H1 (cell line): ENCODE data around the gene CBX4. TPM values are rescaled to one million over a fixed set of nuclear protein-coding genes. Genes with fewer than 3 reads are reported as not detected.

Source experiments
- CTCF ChIA-PET: fragments of 300-600 bp; sonication (Branson Sonifier 250); formaldehyde crosslinking; loops from one replicate; lab custom pipeline; 2021; ENCODE audit not compliant: partially characterized antibody; lab: Charles Lee
- POLR2A ChIA-PET: fragments of 300-600 bp; sonication (Branson Sonifier 250); formaldehyde crosslinking; loops from one replicate; lab custom pipeline; 2021; ENCODE audit warnings: inconsistent platforms; ENCODE audit not compliant: partially characterized antibody; lab: Charles Lee
- DNase-seq, 2 experiments: peaks; one replicate each; pipeline versions ENCODE4 v3.0.0 to v3.0.0-alpha.2; 2010 to 2022; ENCODE audit warnings: low spot score in 2 of 2, low read depth in 1 of 2, mixed read lengths in 1 of 2
- FAIRE-seq: peaks from 2 replicates; lab custom pipeline; 2011; peaks lifted over from hg19 to GRCh38; lab: Jason Lieb, UNC
- H2AFZ ChIP-seq: 2 replicates; pipeline ENCODE4 v1.8.1; 2012; ENCODE audit warnings: low read length, inconsistent platforms
- H2AK5ac ChIP-seq: 2 replicates; pipeline ENCODE4 v1.6.1; 2013; ENCODE audit warnings: low read depth, low read length
- H2BK120ac ChIP-seq: replicated peaks from 2 replicates; pipeline ENCODE3; 2013; ENCODE audit warnings: low read depth, low read length, inconsistent platforms
- H2BK12ac ChIP-seq: 2 replicates; pipeline ENCODE4 v1.6.1; 2013; ENCODE audit warnings: low read depth, low read length
- H2BK15ac ChIP-seq: 2 replicates; pipeline ENCODE4 v1.6.1; 2013; ENCODE audit warnings: low read length
- H2BK20ac ChIP-seq: 2 replicates; pipeline ENCODE4 v1.6.1; 2013; ENCODE audit warnings: low read length
- H2BK5ac ChIP-seq: 2 replicates; pipeline ENCODE4 v1.6.1; 2013; ENCODE audit warnings: low read depth, low read length
- H3K14ac ChIP-seq: 2 replicates; pipeline ENCODE4 v1.6.1; 2013; ENCODE audit warnings: inconsistent platforms; ENCODE audit not compliant: insufficient read length
- H3K18ac ChIP-seq: 2 replicates; pipeline ENCODE4 v1.6.1; 2013; ENCODE audit warnings: low read length; ENCODE audit errors: extremely low read depth
- H3K23ac ChIP-seq: 2 replicates; pipeline ENCODE4 v1.6.1; 2013; ENCODE audit warnings: inconsistent platforms; ENCODE audit not compliant: insufficient read length
- H3K23me2 ChIP-seq: 2 replicates; pipeline ENCODE4 v1.6.1; 2013; ENCODE audit warnings: low read depth, low read length
- H3K27ac ChIP-seq: 2 replicates; pipeline ENCODE4 v1.6.1; 2011; ENCODE audit warnings: low read depth, low read length, inconsistent platforms
- H3K27me3 ChIP-seq, 4 experiments: replicated peaks in 1 of 4; 1 replicate in 1 of 4; 2 replicates in 3 of 4; pipeline versions ENCODE4 v1.6.1 to v1.8.1; 2011 to 2013; ENCODE audit warnings: low read length in 3 of 4, mild to moderate bottlenecking in 3 of 4, inconsistent platforms in 2 of 4, mixed read lengths in 2 of 4, moderate library complexity in 1 of 4; ENCODE audit not compliant: control insufficient read depth in 3 of 4, insufficient read depth in 3 of 4; ENCODE audit errors: extremely low read depth in 1 of 4
- H3K36me3 ChIP-seq, 4 experiments: 2 replicates each; pipeline versions ENCODE4 v1.6.1 to v1.8.1; 2011 to 2013; ENCODE audit warnings: mild to moderate bottlenecking in 4 of 4, low read length in 3 of 4, moderate library complexity in 2 of 4, control low read depth in 1 of 4, inconsistent platforms in 1 of 4; ENCODE audit not compliant: insufficient read depth in 4 of 4, control insufficient read depth in 2 of 4
- H3K4ac ChIP-seq: replicated peaks from 2 replicates; pipeline ENCODE3; 2013; ENCODE audit warnings: low read length, low read depth, mixed read lengths, inconsistent platforms; ENCODE audit not compliant: insufficient read length
- H3K4me1 ChIP-seq, 4 experiments: replicated peaks in 1 of 4; 1 replicate in 1 of 4; 2 replicates in 3 of 4; pipeline versions ENCODE4 v1.6.1 to v1.8.1; 2011 to 2013; ENCODE audit warnings: low read length in 3 of 4, inconsistent platforms in 2 of 4, mixed read lengths in 1 of 4; ENCODE audit not compliant: insufficient read depth in 4 of 4, control insufficient read depth in 3 of 4
- H3K4me2 ChIP-seq, 2 experiments: 2 replicates each; pipeline versions ENCODE4 v1.6.1 to v1.8.1; 2011 to 2013; ENCODE audit warnings: low read depth in 2 of 2, low read length in 2 of 2, control low read depth in 1 of 2, inconsistent platforms in 1 of 2, mild to moderate bottlenecking in 1 of 2; ENCODE audit not compliant: insufficient read depth in 1 of 2
- H3K4me3 ChIP-seq, 4 experiments: fragments of 200-600, 300-600 bp in 1 of 4; sonication (generic), shearing (Covaris generic), sonication (Bioruptor Twin) in 1 of 4; 2 replicates each; pipeline versions ENCODE4 v1.5.1 to v1.8.1; 2011 to 2016; ENCODE audit warnings: low read length in 4 of 4, low read depth in 3 of 4, control low read depth in 2 of 4, inconsistent platforms in 2 of 4, mild to moderate bottlenecking in 2 of 4, mixed read lengths in 1 of 4, moderate library complexity in 1 of 4; ENCODE audit not compliant: insufficient read depth in 2 of 4; ENCODE audit errors: extremely low read depth in 1 of 4
- H3K56ac ChIP-seq: replicated peaks from 2 replicates; pipeline ENCODE3; 2013; ENCODE audit warnings: low read depth, mild to moderate bottlenecking, mixed read lengths, low read length, inconsistent platforms; ENCODE audit not compliant: insufficient read length
- H3K79me1 ChIP-seq: 2 replicates; pipeline ENCODE4 v1.6.1; 2013; ENCODE audit warnings: low read depth, low read length, control low read depth
- H3K79me2 ChIP-seq, 2 experiments: 2 replicates each; pipeline versions ENCODE4 v1.6.1 to v1.8.1; 2012 to 2013; ENCODE audit warnings: low read length in 2 of 2, mild to moderate bottlenecking in 2 of 2, inconsistent platforms in 1 of 2; ENCODE audit not compliant: insufficient read depth in 2 of 2, control insufficient read depth in 1 of 2
- H3K9ac ChIP-seq, 4 experiments: replicated peaks in 1 of 4; 1 replicate in 1 of 4; 2 replicates in 3 of 4; pipeline versions ENCODE4 v1.6.1 to v1.8.1; 2011 to 2013; ENCODE audit warnings: low read depth in 3 of 4, low read length in 3 of 4, control low read depth in 2 of 4, mild to moderate bottlenecking in 2 of 4, moderate library complexity in 2 of 4, inconsistent platforms in 1 of 4; ENCODE audit errors: extremely low read depth in 1 of 4
- H3K9me3 ChIP-seq, 2 experiments: 2 replicates each; pipeline versions ENCODE4 v1.6.1 to v1.8.1; 2012 to 2013; ENCODE audit warnings: mild to moderate bottlenecking in 2 of 2, moderate library complexity in 2 of 2, control low read depth in 1 of 2, inconsistent platforms in 1 of 2, low read depth in 1 of 2, low read length in 1 of 2, mixed read lengths in 1 of 2; ENCODE audit not compliant: insufficient read depth in 2 of 2
- H4K20me1 ChIP-seq, 2 experiments: replicated peaks in 1 of 2; 2 replicates each; pipeline versions ENCODE3 to v1.8.1; 2011 to 2013; ENCODE audit warnings: inconsistent platforms in 2 of 2, low read length in 2 of 2, mild to moderate bottlenecking in 1 of 2; ENCODE audit not compliant: insufficient read depth in 2 of 2, control insufficient read depth in 1 of 2
- H4K5ac ChIP-seq: 2 replicates; pipeline ENCODE4 v1.6.1; 2013; ENCODE audit warnings: low read length, low read depth, mixed read lengths, inconsistent platforms; ENCODE audit not compliant: insufficient read length
- H4K8ac ChIP-seq: 2 replicates; pipeline ENCODE4 v1.8.0; 2013; ENCODE audit warnings: mild to moderate bottlenecking, moderate library complexity, low read length, inconsistent platforms; ENCODE audit not compliant: insufficient read depth; ENCODE audit errors: extremely low read depth
- H4K91ac ChIP-seq: replicated peaks from 2 replicates; pipeline ENCODE3; 2013; ENCODE audit warnings: low read length, mixed read lengths, inconsistent platforms; ENCODE audit not compliant: insufficient read length
- CTBP2 ChIP-seq: IDR thresholded peaks from 2 replicates; pipeline ENCODE4 v1.7.0; 2011; ENCODE audit warnings: borderline replicate concordance, mild to moderate bottlenecking, moderate library complexity, mixed read lengths, low read length; ENCODE audit not compliant: insufficient read depth, insufficient read length
- EZH2 ChIP-seq: fragments of 200-600 bp; sonication (generic); IDR thresholded peaks from 2 replicates; pipeline ENCODE4 v1.7.1; 2012; ENCODE audit warnings: low read depth, mild to moderate bottlenecking, moderate library complexity, low read length, inconsistent platforms; ENCODE audit not compliant: severe bottlenecking
- RNF2 ChIP-seq: fragments of 200-900, 300-1000 bp; sonication (generic); IDR thresholded peaks from 2 replicates; pipeline ENCODE4 v1.7.1; 2016; ENCODE audit warnings: borderline replicate concordance, low read depth, mild to moderate bottlenecking, antibody characterized with exemption, low read length; ENCODE audit not compliant: poor library complexity, severe bottlenecking; ENCODE audit errors: missing control alignments
- WGBS, 2 experiments: shearing (Covaris generic) in 1 of 2; methylation state at CpG; one replicate each; pipeline versions ENCODE4 v1.1.6 to v1.1.7; 2013 to 2015; ENCODE audit warnings: low lambda C conversion rate in 2 of 2, mixed read lengths in 2 of 2, inconsistent platforms in 1 of 2, low coverage in 1 of 2, missing lambda C conversion rate in 1 of 2; ENCODE audit not compliant: insufficient replicate concordance in 2 of 2, insufficient coverage in 1 of 2, insufficient read length in 1 of 2; ENCODE audit errors: extremely low coverage in 1 of 2, missing lambda C conversion rate in 1 of 2; 5-methylcytosine and 5-hydroxymethylcytosine counted together
- polyA plus RNA-seq, 7 experiments: library from polyadenylated mRNA; depleted of rRNA in 3 of 7; stranded (reverse) in 5 of 7; unstranded in 2 of 7; fragments of >200 nt in 5 of 7; fragments of 200-250 nt in 2 of 7; gene quantifications; 1 replicate in 5 of 7; 2 replicates in 1 of 7; 4 replicates in 1 of 7; pipeline versions ENCODE4 v1.2.1 to v1.2.3, GENCODE V29; 2011 to 2013; ENCODE audit warnings: missing spikeins in 2 of 7, mixed read lengths in 2 of 7
- total RNA-seq: library from RNA; stranded (reverse); fragmentation: NEBNext Ultra II Directional; extraction: Animal tissue kit (Norgen Biotek cat#: 25700); gene quantifications from 2 replicates; pipeline ENCODE4 v1.2.1, GENCODE V29; 2021

CBX4 gene
- total and polyA plus RNA-seq, 2 of the 8 experiments (the other 6 are each of a cell fraction or from before 2014, with no cell fraction given), result 1.8 to 4.0 TPM

DNA sequence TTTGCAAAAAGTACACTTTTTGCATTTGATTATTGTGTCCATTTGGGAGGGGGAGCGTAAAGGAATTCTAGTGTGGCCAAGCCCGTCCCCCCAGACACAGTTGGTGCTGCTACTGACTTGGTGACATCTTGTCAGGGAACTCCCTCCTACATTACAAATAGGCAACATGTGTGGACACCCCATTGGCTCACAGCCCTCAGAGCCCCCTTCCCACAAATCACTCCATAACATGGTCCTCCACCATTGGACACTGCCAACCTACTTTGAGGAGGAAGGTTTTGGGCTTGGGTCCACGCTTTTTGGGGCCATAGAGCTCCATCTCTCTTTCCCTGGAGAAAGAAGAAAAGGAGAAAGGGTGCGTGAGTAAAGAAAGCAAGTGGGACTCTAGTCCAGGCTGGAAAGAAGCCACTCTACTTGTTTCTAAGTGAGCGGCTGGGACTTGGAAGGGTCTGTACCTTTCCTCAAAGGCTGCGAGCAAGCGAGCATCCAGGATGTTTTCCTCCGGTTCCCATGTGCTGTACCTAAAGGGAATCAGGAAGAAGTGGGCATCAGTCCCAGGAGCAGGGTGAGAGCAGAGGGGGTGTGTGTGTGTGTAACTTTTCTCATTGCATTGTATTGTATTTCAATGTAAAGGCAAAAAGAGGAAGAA, 43.3 kb downstream of the CBX4 start:
- Histone ChIP-seq H4K5ac (no peak overlapping the region), H3K9ac (no peak overlapping the region), H2BK120ac (no peak overlapping the region), H3K79me2 (no peaks in the 10 kb centered on the region), H3K23me2 (peaks cover 3% of the 10 kb centered on the region), H2BK20ac (0 out of 2 replicates have a peak overlapping the region, but pooled peaks have one; percentile 15), H4K8ac (no peak overlapping the region), H4K91ac (no peak overlapping the region), H2BK12ac (peak overlapping the region; percentile 44; the same call in 1 of the 2 replicates), H2AK5ac (peak overlapping the region; percentile 59; the same call in 1 of the 2 replicates), H3K18ac (peak overlapping the region; percentile 24; the same call in 1 of the 2 replicates), H3K9me3 (no peaks in the 10 kb centered on the region; a peak in 1 of 4 replicates), H2BK5ac (no peak overlapping the region; the same call in 1 of the 2 replicates), H3K4me2 (peak overlapping the region; percentile 67 to 74), H3K79me1 (no peaks in the 10 kb centered on the region), H3K56ac (no peak overlapping the region), H3K4ac (no peak overlapping the region), H3K4me1 (peaks cover 4 to 51% (median 36%) of the 10 kb centered on the region in 4 experiments), H3K23ac (no peak overlapping the region), H4K20me1 (peaks cover 17 to 18% of the 10 kb centered on the region in 2 experiments), H3K4me3 (peak overlapping the region in 3 of 4 experiments; percentile 44 to 67 (median 55); a peak in 5 of 8 replicates), H3K36me3 (peaks cover 0 to 11% (median 0%) of the 10 kb centered on the region in 4 experiments; a peak in 1 of 8 replicates), H3K14ac (no peak overlapping the region), H3K27ac (no peak overlapping the region), H2BK15ac (no peak overlapping the region), H2AFZ (no peak overlapping the region), H3K27me3 (peaks cover 80 to 92% (median 90%) of the 10 kb centered on the region in 4 experiments)
- FAIRE-seq, result no peak
- no peak for DNase-seq
- POLR2A ChIA-PET, result interaction anchor here (1.1 to 6.0 kb wide), 11 partner anchors 10 to 197 kb away, joined by 3 to 49 read pairs (median 11); partner anchors contain the start of genes CBX2 and CBX4
- CTCF ChIA-PET, result interaction anchor here (1.0 to 4.4 kb wide), 6 partner anchors 11 to 49 kb away, joined by 3 to 32 read pairs (median 10); no protein-coding TSS in a partner anchor
- WGBS, 2 experiments, result 35% methylated on average over 8 of the region's 8 CpGs; no CpG with 5 or more reads in 1 of the 2 experiments
- TF ChIP-seq RNF2, result peak; percentile 75
- TF ChIP-seq CTBP2, result no peak
- peak; percentile 77 for TF ChIP-seq EZH2
